ENCODE data around the gene EPHA5. TPM values are rescaled to one million over a fixed set of nuclear protein-coding genes. Genes with fewer than 3 reads are reported as not detected.

The EPHA5 gene
- total RNA-seq, 1 experiment from 2014 or later = not detected

DNA sequence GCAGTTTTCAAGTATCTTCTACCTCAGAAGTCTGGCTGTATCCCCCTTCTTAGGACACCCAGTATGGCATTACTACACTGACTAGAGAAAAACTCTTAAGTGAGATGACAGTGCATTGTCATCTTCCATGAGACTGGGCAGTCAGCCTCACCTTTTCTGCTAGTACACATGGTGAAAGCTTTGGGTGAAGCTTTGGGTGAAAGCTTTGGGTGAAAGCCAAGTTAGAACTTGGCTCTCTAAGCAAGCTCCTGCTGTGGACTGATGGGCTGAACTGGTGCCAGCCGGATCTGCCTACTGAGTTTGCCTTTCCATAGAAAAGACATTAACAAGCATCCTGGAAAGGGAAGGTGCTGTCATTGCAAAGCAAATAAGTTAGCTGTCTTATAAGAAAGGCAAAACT lies 8.8 kb downstream of the EPHA5 start:
- Mint-ChIP-seq H3K9me3 (no peaks in the 10 kb centered on the region), H3K4me1 (peaks cover 34 to 44% of the 10 kb centered on the region in 2 experiments), H3K36me3 (ENCODE audit: insufficient read depth in 1 of 3, low read depth in 3 of 3) (no peaks in the 10 kb centered on the region), H3K27me3 (ENCODE audit: low read depth) (peaks cover 5% of the 10 kb centered on the region), H3K27ac (peak overlapping the region in 1 of 3 experiments; percentile 12; a peak in 2 of 7 replicates), H3K4me3 (no peak overlapping the region)
- Histone ChIP-seq H3K18ac (ENCODE audit: insufficient read length, low read depth, low read length) (no peak overlapping the region), H3K4me1 (ENCODE audit: insufficient read depth, low read length) (peaks cover 4% of the 10 kb centered on the region; the same call in 1 of the 2 replicates), H3K27me3 (ENCODE audit: insufficient read depth, low read length) (no peaks in the 10 kb centered on the region), H3K14ac (ENCODE audit: insufficient read depth, low read length) (no peak overlapping the region), H2BK20ac (ENCODE audit: low read depth, low read length, poor library complexity, severe bottlenecking) (no peak overlapping the region), H2BK12ac (ENCODE audit: insufficient read length, low read depth, low read length) (no peak overlapping the region), H2BK5ac (ENCODE audit: insufficient read length, low read length) (no peak overlapping the region), H3K79me1 (ENCODE audit: insufficient read depth, low read depth, low read length, poor library complexity, severe bottlenecking) (no peaks in the 10 kb centered on the region), H4K91ac (ENCODE audit: insufficient read length, low read depth, low read length) (no peak overlapping the region), H3K4me2 (ENCODE audit: insufficient read depth, insufficient read length, low read length) (peak overlapping the region; percentile 17), H4K20me1 (ENCODE audit: control insufficient read depth, insufficient read depth, insufficient read length) (no peaks in the 10 kb centered on the region), H3K23ac (ENCODE audit: insufficient read length, low read depth, low read length) (no peak overlapping the region), H3K27ac (ENCODE audit: insufficient read length, low read depth, low read length) (no peak overlapping the region), H3K23me2 (ENCODE audit: insufficient read length, low read depth, low read length, poor library complexity, severe bottlenecking) (no peaks in the 10 kb centered on the region), H3K4ac (ENCODE audit: low read depth, low read length) (no peak overlapping the region), H3K9ac (ENCODE audit: extremely low read depth, insufficient read length, low read length) (no peak overlapping the region), H2BK120ac (ENCODE audit: low read depth, low read length, poor library complexity, severe bottlenecking) (no peak overlapping the region), H2AFZ (ENCODE audit: low read length) (no peak overlapping the region), H4K8ac (replicated peaks; ENCODE audit: insufficient read length, low read depth, low read length) (no peak overlapping the region), H2BK15ac (ENCODE audit: low read depth, low read length) (no peak overlapping the region), H3K9me3 (ENCODE audit: control insufficient read depth, low read depth, low read length) (no peaks in the 10 kb centered on the region), H3K79me2 (ENCODE audit: insufficient read depth, low read length) (no peaks in the 10 kb centered on the region), H4K5ac (ENCODE audit: insufficient read length, low read depth, low read length) (no peak overlapping the region), H3T11ph (ENCODE audit: low read length) (no peak overlapping the region), H3K56ac (ENCODE audit: insufficient read length, low read depth, low read length) (no peak overlapping the region), H2AK5ac (ENCODE audit: insufficient read length, low read length) (no peak overlapping the region)
- DNase-seq = peak; percentile 31
- TF ChIP-seq, protein P1, sequence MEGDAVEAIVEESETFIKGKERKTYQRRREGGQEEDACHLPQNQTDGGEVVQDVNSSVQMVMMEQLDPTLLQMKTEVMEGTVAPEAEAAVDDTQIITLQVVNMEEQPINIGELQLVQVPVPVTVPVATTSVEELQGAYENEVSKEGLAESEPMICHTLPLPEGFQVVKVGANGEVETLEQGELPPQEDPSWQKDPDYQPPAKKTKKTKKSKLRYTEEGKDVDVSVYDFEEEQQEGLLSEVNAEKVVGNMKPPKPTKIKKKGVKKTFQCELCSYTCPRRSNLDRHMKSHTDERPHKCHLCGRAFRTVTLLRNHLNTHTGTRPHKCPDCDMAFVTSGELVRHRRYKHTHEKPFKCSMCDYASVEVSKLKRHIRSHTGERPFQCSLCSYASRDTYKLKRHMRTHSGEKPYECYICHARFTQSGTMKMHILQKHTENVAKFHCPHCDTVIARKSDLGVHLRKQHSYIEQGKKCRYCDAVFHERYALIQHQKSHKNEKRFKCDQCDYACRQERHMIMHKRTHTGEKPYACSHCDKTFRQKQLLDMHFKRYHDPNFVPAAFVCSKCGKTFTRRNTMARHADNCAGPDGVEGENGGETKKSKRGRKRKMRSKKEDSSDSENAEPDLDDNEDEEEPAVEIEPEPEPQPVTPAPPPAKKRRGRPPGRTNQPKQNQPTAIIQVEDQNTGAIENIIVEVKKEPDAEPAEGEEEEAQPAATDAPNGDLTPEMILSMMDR (conservative IDR thresholded peaks at IDR 0.05) = no peak
- WGBS (ENCODE audit: extremely low coverage, insufficient read length, low lambda C conversion rate) = no CpG with 5 or more reads among the region's 1 CpG
